PC-3 (cell line): ENCODE data around the gene IFNA8.

ENCODE experiments used
- CTCF ChIP-seq: fragments of 300-600 bp; sonication (generic); conservative IDR thresholded peaks from 2 replicates; pipeline ENCODE4 v1.5.1; 2017; ENCODE audit warnings: antibody characterized with exemption, low read depth, mild to moderate bottlenecking, low read length
- EZH2 ChIP-seq: fragments of 300-600 bp; sonication (generic); IDR thresholded peaks from one replicate; pipeline ENCODE4 v1.6.1; 2017; ENCODE audit warnings: antibody characterized with exemption, mild to moderate bottlenecking, low read length; ENCODE audit not compliant: unreplicated experiment

GRCh38 chr9:21414220-21414940, 5.5 kb downstream of the IFNA8 start:
- TF ChIP-seq CTCF (no peak), EZH2 (no peak)
